Kasumi-1 (cell line): Measurements from ENCODE around the gene ESRRA.
"Not testable (repeated sequence)": the region's sequence is repeated elsewhere in the genome, so short reads cannot be mapped to it uniquely, and the experiment has no call there.

Experiments
- DNase-seq, 2 experiments: peaks; one replicate each; lab custom pipeline; 2025; lab: John Stamatoyannopoulos, UW

The ESRRA gene

DNA sequence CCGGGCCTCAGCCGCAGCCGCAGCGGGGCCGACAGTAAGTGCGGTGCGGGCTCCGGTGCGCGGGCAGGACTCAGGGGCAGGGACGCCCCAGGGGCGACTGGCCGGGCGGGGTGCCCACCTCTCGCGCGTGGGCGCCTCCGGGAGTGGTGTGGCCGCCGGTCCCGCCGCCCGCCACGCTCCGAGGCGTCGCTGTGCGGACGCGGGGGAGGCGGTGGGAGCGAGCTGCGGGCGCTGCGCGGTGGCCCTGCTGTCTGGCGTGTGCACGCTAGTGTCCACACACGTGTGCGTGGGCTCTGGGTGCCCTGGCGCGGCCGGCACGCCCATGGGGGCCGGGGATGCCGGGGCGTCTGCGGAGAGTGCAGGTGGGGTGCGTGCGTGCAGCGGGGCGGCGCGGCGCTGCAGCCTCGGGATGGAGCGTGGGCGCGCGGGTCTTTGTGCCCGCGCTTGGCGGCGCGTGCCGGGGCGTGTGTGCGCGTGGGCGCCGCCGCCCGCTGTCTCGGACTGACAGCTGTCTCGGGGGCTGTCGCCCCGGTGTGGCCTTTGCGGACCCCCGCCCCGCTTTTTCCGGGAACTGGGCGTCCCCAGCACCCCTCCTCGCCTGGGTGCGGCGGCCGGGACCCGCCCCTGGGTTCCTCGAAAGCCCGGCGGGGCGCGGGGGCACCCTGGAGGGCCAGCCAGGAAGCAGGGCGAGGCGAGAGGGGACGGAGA lies 13.4 kb upstream of the ESRRA start:
- no peak for DNase-seq

DNA sequence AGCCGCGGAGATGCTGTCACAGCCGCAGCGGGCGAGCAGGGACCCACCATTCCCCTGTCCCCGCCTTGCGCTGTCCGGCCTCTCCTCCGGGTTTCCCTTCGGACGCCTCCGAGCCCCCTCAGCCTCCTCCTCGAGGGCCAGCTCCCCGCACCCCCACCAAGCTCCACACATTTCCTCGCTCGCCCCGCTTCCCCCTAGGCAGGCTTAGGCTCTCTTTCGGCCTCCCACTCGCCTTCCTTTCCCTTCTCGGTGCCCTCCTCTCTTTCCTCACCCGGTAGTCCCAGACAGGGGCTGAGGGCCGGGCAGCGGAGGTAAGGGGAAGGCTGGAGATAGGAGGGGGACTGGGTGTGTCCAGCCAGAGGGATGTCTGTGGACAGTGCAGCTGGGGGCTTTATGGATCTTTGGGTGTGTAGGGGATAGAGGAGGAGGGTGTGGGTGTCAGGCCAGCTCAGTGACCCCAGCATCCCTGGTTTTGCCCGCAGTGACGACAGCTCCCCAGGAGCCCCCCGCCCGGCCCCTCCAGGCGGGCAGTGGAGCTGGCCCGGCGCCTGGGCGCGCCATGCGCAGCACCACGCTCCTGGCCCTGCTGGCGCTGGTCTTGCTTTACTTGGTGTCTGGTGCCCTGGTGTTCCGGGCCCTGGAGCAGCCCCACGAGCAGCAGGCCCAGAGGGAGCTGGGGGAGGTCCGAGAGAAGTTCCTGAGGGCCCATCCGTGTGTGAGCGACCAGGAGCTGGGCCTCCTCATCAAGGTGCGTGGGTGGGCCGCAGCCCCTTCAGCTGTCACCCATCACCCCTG lies 12.7 kb upstream of the ESRRA start:
- DNase-seq, result no peak

DNA sequence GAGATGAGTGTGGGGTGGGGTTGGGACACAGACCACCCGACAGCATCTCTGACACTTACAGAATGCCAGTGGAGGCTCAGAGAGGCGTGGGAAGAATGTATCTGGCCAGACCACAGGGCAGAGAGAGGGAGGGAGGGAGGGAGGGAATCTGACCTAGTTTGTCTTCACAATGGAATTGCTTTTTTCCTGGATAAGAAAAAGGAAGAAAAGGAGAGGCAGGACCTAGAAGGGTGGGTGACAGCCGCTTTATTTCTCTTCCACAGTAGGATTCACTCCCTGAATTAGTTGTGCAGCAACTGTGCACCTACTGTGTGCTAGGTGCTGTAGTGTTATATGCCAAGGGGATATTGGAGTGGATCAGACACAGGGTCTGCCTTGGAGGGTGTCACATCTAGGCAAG lies 10.6 kb upstream of the ESRRA start:
- DNase-seq, result no peak

DNA sequence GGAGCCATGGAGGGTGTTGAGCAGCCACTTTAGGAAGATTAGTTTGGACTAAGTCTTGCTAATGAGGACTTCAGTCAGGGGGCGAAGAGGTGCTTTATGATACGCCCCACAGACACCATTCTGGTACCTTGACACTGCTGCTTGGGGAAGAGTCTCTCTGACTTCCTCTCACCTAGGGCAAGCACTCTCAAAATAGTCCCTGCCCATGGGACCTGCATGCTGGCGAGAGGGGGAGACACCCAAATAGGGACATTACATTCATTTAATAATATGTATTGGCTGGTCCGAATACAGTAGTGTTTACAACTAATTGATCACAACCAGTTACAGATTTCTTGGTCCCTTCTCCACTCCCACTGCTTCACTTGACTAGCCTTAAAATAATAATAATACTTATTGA lies 9.6 kb upstream of the ESRRA start:
- DNase-seq, result no peak

DNA sequence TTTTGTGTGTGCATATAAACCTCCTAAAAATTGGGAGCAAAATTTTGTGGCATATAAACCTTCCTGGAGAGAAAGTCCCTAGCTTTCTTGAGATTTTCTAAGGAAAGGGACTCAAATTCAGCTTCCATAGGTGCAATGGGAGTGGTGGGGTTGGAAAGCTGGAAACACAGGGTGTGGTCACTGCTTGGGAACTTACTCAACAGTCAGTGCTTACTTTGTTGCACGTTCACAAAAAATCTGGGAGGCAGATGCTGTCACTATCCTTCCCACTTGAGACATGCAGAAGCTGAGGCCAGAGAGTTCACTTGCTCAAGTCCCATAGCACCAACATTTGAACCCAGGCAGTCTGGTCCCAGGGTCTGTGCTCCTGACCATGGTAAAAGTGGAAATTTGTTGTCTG lies 9.1 kb upstream of the ESRRA start:
- no peak for DNase-seq

DNA sequence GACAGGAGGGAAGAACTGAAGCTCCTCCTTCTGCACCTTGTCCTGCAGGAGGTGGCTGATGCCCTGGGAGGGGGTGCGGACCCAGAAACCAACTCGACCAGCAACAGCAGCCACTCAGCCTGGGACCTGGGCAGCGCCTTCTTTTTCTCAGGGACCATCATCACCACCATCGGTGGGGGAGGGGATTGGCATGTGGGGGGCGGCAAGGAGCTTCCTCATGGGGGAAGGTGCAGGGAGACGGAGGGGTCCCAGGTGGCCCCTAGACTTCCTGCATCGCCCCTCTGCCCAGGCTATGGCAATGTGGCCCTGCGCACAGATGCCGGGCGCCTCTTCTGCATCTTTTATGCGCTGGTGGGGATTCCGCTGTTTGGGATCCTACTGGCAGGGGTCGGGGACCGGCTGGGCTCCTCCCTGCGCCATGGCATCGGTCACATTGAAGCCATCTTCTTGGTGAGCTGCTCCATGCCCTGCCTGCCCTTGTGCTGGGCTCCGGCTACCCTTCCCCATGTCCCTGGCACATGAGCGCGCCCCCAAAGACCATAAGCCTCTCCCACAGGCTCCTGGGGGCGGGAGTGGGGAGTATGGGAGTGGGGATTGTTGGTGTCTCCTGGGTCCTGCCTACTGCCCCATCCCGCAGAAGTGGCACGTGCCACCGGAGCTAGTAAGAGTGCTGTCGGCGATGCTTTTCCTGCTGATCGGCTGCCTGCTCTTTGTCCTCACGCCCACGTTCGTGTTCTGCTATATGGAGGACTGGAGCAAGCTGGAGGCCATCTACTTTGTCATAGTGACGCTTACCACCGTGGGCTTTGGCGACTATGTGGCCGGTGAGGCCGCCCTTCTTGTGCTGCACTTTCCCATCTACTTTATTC lies 8.3 kb upstream of the ESRRA start:
- no peak for DNase-seq

DNA sequence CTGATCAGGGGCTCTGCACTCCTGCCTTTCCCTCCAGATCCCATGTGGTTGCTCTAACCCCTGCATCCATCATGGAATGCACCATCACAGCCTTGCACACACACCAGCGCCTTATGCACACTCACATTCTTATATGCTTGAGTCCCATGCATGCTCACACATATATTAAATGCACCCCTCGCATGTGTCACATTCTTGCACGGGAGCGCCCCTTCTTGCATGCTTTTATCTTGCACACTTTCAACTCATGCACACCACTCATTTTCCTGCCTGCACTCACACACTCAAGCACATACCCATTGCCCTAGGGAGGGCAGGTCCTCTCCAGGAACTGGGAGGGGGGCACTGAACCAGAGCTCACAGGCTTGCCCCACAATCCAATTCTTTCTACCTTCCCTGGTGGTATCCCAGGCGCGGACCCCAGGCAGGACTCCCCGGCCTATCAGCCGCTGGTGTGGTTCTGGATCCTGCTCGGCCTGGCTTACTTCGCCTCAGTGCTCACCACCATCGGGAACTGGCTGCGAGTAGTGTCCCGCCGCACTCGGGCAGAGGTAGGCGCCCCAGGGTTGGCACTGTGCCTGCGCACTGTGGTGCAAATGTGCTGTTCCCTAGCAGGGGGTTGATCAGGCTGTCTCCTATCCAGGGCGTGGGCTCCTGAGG lies 7.5 kb upstream of the ESRRA start:
- DNase-seq, result no peak

DNA sequence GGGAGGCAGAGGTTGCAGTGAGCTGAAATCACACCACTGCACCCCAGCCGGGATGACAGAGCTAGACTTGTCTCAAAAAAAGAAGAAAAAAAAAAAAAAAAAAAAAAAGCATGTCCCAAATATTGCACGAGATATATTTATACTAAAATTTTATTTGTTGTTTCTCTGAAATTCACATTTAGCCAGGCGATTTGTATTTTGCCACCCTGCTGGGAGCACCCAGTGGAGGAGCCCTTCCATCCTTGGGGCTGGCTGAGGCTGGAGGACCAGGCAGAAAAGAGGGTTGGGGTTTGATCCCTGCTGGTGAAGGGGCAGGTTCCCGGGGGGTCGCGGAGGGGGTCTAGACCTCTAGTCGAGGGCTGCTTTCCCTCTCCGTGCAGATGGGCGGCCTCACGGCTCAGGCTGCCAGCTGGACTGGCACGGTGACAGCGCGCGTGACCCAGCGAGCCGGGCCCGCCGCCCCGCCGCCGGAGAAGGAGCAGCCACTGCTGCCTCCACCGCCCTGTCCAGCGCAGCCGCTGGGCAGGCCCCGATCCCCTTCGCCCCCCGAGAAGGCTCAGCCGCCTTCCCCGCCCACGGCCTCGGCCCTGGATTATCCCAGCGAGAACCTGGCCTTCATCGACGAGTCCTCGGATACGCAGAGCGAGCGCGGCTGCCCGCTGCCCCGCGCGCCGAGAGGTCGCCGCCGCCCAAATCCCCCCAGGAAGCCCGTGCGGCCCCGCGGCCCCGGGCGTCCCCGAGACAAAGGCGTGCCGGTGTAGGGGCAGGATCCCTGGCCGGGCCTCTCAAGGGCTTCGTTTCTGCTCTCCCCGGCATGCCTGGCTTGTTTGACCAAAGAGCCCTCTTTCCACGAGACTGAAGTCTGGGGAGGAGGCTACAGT lies 6.1 kb upstream of the ESRRA start:
- no peak for DNase-seq

DNA sequence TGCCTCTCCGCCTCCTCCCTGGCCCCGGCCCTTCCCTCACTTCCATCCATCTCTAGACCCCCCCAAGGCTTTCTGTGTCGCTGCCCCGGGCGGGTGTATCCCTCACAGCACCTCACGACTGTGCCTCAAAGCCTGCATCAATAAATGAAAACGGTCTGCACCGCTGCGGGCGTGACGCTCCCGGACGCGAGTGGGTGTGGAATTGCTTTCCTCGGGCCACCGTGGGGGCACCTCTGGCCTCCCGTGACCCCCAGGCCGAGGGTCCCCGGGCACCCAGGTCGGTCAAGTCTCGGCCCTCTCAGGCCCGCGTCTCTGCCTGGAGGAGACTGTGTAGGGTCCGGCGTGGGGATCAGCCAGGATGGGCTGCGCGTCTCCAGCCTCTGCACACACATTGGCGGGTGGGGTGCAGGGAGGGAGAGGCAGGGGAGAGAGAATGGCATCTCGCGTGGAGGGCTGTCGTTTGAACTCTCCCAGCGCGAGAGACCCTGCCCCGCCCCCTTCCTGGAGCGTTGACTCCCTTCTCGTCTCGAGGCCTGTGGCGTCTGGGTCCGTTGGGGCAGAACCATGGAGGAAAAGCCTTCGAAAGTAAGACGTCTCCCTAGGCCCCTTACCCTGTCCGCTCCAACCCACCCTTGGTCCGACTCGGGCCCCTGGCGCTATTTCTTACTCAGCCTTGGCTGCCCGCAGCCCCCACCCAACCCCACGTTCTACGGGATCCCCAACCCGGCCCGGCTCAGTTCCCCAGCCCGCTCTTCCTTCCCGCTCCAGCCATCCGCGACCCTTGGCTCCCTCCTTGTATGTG lies 5.3 kb upstream of the ESRRA start, which contains the start of gene CATSPERZ:
Gene CATSPERZ, plus strand, starts transcription at position 512 of the 802 bp plus-strand sequence. Its CDS starts 53 bp downstream, at position 565.
- no peak for DNase-seq

DNA sequence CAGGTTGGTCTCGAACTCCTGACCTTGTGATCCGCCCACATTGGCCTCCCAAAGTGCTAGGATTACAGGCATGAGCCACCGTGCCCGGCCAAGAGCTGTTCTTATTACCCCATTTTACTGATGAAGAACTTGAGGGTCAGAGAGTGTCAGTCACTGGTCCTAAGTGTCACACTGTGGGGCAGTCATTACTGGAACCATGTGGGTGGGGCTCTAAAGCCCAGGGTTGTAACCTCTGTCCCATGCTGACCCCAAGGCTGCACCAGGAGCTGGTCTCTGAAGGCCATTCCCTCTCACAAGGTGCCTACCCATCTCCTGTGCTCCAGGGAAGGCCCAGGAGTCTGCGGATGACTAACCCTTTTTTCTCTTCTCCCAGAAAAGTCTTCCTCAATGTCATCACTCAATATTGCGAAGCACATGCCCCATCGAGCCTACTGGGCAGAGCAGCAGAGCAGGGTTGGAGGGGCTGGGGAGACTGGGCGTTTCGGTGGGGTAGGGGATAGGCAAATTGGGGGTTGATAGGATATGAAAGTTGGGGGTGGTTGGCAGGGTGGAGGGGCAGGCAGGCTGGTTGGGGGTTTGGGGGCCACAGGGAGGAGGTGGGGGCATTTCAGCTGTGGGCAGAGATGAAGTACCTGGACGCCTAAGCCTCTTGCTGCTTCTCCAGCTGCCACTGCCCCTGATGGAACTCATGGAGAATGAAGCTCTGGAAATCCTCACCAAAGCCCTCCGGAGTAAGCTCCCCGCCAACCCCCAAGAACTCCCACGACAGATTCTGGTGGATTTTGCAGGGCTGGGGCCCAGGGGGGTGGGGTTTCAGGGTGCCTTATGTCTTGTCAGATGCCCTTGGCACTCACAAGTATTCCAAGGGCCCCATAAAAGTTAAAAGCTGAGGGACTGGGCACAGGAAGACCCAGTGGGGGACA lies 2.0 kb upstream of the ESRRA start:
- DNase-seq, result no peak

DNA sequence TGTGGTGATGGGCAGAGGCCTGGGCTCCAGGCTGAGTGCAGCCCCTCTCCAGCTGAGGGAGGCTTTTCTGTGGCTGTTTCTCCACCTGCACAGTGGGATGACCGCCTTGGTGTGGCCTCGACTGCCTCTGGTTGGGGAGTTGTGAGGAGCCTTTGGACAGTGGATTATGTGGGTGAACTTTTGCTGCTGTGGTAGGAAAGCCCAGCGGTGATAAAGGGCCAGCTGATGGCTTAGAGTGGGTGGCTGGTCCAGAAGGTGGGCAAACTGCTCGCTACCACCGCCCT lies 1.4 kb upstream of the ESRRA start:
- no peak for DNase-seq

DNA sequence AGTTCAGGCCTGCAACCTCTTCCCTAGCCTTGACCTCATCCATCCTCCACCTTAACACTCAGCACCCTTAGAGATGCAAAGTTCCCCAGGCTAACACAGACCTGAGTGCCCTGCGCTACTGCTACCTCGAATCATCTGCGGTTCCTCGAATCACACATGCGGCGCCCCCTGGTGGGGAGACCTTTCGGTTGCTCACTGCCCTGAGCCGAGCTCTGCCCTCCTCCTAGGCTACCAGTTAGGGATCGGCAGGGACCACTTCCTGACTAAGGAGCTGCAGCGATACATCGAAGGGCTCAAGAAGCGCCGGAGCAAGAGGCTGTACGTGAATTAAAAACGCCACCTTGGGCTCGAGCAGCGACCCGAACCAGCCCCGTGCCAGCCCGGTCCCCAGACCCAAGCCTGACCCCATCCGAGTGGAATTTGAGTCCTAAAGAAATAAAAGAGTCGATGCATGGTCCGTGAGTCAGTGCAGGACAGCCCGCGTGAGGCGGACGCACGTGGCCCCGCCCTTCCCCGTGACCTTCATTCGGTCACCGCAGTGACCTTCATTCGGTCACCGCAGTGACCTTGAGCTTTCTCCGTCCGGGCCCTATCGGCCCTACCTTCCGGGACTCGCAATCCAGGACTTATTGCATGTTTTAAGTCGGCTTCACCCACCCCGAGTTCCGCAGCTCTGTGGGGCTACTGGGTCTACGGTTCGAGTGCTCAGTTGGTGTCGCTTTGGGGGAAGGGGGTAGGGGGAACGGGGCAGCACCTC lies 830 bp upstream of the ESRRA start:
- DNase-seq, result peak; percentile 92 to 97

DNA sequence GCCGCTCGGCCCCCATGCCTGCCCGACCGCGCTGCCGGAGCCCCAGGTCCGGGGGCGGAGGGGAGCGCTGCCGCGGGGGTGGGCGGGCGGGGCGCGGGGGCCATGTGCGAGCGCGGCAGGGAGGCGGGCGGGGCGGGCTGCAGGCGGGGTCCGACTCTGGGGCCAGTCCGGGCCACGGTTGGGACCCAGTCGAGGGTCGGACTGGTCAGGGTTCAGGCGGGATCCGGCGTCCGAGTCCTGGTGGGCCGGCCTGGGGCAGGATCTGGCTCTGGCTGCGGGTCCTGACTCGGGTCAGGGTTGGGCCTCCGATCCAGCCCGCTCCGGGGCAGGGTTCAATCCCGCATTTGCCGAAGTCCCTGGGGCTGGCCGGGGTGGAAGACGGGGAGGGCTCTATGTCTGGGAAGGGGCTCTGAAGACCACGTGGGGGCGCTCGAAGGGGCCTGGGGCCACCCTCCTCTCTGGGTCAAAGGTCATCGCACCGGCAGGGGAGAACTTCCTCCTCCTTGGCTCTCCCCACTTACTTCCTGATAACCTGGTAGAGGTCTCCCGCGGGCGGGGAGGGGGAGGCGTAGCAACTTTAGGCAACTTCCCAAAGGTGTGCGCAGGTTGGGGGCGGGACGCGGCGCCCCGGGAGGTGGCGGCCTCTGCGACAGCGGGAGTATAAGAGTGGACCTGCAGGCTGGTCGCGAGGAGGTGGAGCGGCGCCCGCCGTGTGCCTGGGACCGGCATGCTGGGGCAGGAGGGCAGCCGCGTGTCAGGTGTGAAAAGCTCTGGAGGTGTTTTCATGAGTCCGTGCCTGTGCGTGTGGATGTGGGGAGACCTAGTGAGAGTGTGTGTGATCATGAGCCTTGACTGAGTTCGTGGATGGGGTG lies 603 bp downstream of the ESRRA start:
- DNase-seq, result peak; percentile 63 to 80

DNA sequence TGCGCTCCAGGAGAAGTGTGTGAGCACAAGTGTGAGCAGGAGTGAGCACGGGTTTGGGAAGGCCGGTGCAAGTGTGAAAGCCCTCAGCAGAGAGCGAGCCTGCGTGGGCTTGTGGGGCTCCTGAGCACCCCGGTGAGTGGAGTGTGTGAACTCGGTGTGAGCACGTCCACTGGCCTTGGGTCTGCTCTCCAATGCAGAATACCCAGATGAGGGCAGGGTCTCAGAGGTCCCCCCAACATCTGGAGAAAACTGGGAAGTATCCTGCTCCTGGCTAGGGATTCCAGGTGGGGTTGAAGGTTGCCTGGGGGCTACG lies 1.2 kb downstream of the ESRRA start:
- DNase-seq, result no peak

DNA sequence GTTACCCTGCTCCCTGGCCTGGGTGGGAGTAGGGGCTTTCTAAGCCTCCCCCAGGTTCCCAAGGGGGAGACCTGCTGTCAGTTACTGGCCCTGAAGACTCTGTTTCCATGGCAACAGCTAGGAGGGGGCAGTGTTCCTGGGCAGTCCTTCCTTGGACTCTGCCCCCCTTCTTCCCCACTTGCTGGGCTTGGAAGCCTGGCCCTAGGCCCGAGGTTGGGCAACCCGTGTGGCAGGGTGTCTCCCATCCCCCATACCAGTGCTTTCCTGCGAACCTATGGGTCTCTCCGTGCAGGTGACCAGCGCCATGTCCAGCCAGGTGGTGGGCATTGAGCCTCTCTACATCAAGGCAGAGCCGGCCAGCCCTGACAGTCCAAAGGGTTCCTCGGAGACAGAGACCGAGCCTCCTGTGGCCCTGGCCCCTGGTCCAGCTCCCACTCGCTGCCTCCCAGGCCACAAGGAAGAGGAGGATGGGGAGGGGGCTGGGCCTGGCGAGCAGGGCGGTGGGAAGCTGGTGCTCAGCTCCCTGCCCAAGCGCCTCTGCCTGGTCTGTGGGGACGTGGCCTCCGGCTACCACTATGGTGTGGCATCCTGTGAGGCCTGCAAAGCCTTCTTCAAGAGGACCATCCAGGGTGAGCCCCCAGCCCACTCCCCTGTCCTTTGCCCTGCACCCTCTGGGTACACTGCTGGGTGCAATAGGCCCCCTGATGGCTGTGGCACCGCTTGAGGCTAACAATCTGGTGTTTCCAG lies 1.7 kb downstream of the ESRRA start:
- no peak for DNase-seq

DNA sequence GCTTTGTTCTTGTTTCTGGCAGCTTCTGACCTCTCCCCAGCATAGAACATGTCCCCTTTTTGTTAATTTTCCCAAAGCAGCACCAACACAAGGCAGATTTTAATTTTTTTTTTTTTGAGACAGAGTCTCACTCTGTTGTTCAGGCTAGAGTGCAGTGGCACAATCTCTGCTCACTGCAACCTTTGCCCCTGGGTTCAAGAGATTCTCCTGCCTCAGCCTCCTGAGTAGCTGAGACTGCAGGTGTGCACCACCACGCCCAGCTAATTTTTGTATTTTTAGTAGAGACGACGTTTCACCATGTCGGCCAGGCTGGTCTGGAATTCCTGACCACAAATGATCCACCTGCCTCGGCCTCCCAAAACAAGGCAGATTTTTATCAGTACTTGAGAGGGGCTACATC lies 2.5 kb downstream of the ESRRA start:
- not testable (repeated sequence) for DNase-seq

DNA sequence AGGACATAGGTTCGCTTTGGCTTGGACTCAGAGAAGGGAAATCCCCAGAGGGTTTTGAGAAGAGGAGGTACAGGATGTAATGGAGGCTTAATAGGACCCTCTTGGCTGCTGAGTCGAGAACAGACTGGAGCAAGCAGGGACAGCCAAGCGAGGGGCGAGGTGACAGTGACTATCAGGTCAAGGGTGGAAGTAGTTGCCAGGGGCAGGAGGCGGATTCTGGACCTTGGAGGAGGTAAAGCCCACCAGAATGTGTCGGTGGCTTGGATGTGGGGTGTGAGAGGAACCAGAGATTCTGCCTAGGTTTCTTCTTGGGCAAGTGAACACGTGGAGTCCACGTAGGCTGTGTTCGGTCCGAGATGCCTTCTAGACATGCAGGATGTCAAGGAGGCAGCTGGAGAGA lies 7.6 kb downstream of the ESRRA start:
- DNase-seq, result no peak
